GM20000 (cell line): ENCODE data around the gene SGSM2.
A peak's percentile ranks its signal among the peaks of the same experiment; 100 is the strongest.

ENCODE experiments used
- DNase-seq: peaks from one replicate; pipeline ENCODE4 v3.0.0; 2012; ENCODE audit warnings: low spot score
- CTCF ChIP-seq: IDR thresholded peaks from 2 replicates; pipeline ENCODE4 v1.5.1; 2012; ENCODE audit warnings: mild to moderate bottlenecking, control low read depth; ENCODE audit errors: extremely low read depth, missing control alignments

The SGSM2 gene

GRCh38 chr17:2388020-2388682 is 50.9 kb downstream of the SGSM2 start:
- no peak for TF ChIP-seq CTCF
- DNase-seq, result no peak

GRCh38 chr17:2388683-2389055 is 51.4 kb downstream of the SGSM2 start:
- DNase-seq, result no peak
- no peak for TF ChIP-seq CTCF

- no peak for DNase-seq
- no peak for TF ChIP-seq CTCF
Observed at GRCh38 chr17:2390199-2390836, 53.0 kb downstream of the SGSM2 start.

- DNase-seq, result no peak
- TF ChIP-seq CTCF, result no peak
Observed at GRCh38 chr17:2391597-2392251, 54.4 kb downstream of the SGSM2 start.

- peak; percentile 98 for DNase-seq
- no peak for TF ChIP-seq CTCF
Observed at GRCh38 chr17:2392252-2393173, 55.2 kb downstream of the SGSM2 start.

- peak; percentile 96 for DNase-seq
- no peak for TF ChIP-seq CTCF
Observed at GRCh38 chr17:2393174-2393953, 56.1 kb downstream of the SGSM2 start.
